ENCODE results near the gene SOX5. TPM values are rescaled to one million over a fixed set of nuclear protein-coding genes. Genes with fewer than 3 reads are reported as not detected.

The SOX5 gene
- total and polyA plus RNA-seq, 11 donors = 0.49 to 4.9 (median 2.5) TPM

DNA sequence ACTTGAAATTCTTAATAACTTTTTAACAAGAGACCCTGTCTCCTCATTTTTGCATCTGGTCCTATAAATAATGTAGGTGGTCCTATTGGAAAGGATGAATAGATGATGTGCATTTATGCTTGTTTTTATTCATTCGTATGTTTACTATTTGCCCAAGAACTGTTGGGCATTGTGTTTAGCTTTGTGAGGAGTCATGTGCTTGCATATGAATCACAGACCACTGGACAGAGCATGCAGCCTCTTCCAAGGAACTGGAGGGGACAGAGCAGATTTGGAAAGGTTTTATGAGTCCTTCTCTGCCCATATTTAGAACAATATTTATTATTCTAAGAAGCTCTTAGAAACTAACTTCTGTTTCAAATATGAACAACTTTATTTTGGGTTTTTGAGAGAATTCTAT lies 414.0 kb downstream of the SOX5 start:
- DNase-seq (no peak), ATAC-seq (no peak)
- intact Hi-C loops (cut with DNase I) = no loop called here
- WGBS, 4 donors = 79 to 87% (median 84%) methylated on average over 1 of the region's 1 CpG
- Histone ChIP-seq H3K9me3 (no peaks in the 10 kb centered on the region), H3K36me3 (no peaks in the 10 kb centered on the region), H3K27ac (no peak overlapping the region), H3K4me3 (no peak overlapping the region), H3K4me1 (no peaks in the 10 kb centered on the region), H3K27me3 (no peaks in the 10 kb centered on the region)
- no peak for TF ChIP-seq POLR2A (IDR thresholded peaks at IDR 0.05)
- TF ChIP-seq, protein P1, sequence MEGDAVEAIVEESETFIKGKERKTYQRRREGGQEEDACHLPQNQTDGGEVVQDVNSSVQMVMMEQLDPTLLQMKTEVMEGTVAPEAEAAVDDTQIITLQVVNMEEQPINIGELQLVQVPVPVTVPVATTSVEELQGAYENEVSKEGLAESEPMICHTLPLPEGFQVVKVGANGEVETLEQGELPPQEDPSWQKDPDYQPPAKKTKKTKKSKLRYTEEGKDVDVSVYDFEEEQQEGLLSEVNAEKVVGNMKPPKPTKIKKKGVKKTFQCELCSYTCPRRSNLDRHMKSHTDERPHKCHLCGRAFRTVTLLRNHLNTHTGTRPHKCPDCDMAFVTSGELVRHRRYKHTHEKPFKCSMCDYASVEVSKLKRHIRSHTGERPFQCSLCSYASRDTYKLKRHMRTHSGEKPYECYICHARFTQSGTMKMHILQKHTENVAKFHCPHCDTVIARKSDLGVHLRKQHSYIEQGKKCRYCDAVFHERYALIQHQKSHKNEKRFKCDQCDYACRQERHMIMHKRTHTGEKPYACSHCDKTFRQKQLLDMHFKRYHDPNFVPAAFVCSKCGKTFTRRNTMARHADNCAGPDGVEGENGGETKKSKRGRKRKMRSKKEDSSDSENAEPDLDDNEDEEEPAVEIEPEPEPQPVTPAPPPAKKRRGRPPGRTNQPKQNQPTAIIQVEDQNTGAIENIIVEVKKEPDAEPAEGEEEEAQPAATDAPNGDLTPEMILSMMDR (IDR thresholded peaks at IDR 0.05) = no peak

DNA sequence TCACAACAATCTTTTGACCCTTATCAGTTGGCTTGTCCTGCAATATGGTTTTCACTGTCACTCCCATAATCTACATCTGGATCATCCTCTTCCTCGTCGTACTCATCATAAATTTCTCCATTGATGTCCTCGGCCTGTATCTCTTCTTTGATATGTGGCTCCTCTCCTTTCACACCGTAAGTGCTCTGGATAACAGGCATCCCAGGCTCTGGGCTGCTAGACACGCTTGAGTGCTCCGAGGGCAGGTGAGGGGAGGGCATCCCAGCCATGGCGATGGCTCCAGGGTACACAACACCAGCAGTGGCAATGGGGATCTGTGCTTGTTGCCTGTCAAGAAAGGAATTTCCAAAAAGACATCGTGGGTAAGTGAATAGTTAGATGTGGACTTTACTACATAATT lies 415.3 kb downstream of the SOX5 start:
- intact Hi-C loops (cut with DNase I) = no loop called here
- WGBS, 4 donors = 87 to 90% (median 88%) methylated on average over 8 of the region's 8 CpGs
- H3K9me3 ChIP-seq = no peaks in the 10 kb centered on the region

DNA sequence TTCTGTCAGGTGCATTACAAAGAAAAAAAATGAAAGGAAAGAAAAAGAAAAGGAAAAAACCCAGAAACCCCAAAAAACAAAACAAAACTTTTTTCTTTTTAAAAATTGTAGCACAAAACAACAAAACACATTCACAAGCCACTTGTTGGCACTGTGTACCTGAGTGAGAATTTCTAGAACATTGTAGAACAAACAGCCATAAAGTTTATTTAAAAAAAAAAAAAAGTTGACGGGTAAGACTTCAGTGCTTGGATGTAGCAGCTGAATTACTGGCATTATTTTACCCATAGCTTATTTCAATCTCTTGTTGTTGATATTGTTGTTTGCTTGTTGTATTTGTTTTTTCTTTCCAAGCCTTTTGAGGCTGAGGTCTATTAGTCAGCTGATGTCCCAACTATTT lies 415.8 kb downstream of the SOX5 start:
- Histone ChIP-seq H3K9me3 (no peaks in the 10 kb centered on the region), H3K36me3 (no peaks in the 10 kb centered on the region), H3K27ac (no peak overlapping the region), H3K4me1 (no peaks in the 10 kb centered on the region), H3K4me3 (no peak overlapping the region), H3K27me3 (no peaks in the 10 kb centered on the region)
- DNase-seq (no peak), ATAC-seq (no peak)
- WGBS, 4 donors = 94 to 98% (median 96%) methylated on average over 1 of the region's 1 CpG
- intact Hi-C loops (cut with DNase I) = no loop called here
- TF ChIP-seq, protein P1 (IDR thresholded peaks at IDR 0.05) = no peak
- no peak for TF ChIP-seq POLR2A (IDR thresholded peaks at IDR 0.05)

More for the DNA sequence above, 415.3 kb downstream of the SOX5 start:
- H3K4me3 ChIP-seq = no peak overlapping the region
- DNase-seq (no peak), ATAC-seq (no peak)
- no peak overlapping the region for H3K27ac ChIP-seq
- H3K4me1 ChIP-seq = no peaks in the 10 kb centered on the region
- no peak for TF ChIP-seq POLR2A (IDR thresholded peaks at IDR 0.05)
- TF ChIP-seq, protein P1 (IDR thresholded peaks at IDR 0.05) = no peak
- H3K27me3 ChIP-seq = no peaks in the 10 kb centered on the region
- no peaks in the 10 kb centered on the region for H3K36me3 ChIP-seq

DNA sequence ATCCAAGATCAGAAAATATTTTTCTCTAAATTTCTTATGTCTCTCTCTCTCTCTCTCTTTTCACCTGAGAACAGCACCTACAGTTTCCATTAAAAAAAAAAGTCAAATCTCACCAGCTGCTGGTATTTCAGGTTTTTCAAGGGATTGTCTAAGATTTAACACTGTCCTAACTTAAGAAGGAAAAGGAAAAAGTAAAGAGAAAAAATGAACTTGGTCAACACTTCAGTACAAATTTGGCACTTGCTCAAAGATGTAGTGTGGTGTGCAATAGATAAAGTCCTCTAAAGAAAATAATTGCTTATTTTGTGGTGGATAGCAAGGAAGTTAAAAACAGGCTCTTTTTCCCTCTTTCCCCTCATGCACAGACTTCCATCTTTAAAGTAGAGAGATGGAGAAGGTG lies 416.2 kb downstream of the SOX5 start:
- DNase-seq (no peak), ATAC-seq (no peak)
- H3K36me3 ChIP-seq = no peaks in the 10 kb centered on the region
- no peaks in the 10 kb centered on the region for H3K9me3 ChIP-seq
- intact Hi-C loops (cut with DNase I) = no loop called here
- no peaks in the 10 kb centered on the region for H3K27me3 ChIP-seq
- no peaks in the 10 kb centered on the region for H3K4me1 ChIP-seq
- H3K4me3 ChIP-seq = no peak overlapping the region
- H3K27ac ChIP-seq = no peak overlapping the region
- no peak for TF ChIP-seq POLR2A (IDR thresholded peaks at IDR 0.05)

DNA sequence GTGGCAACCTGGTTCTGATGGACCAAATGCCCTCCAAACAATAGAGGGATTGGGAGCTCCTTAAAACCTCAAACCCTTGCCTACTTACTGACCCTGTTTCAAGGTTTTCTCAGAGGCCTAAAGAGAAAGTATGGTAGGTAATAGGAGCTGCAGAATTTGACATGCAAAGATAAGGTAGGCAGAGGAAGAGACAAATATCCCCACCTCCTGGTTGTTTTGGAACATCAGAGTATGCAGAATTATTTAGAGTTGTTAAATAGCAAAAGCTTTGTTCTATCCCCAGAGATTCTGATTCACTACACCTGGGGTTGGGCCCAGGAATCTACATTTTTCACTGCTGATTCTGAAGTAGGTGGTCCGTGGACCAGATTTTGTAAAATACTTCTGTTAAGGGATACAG lies 421.2 kb downstream of the SOX5 start:
- no peak for TF ChIP-seq POLR2A (IDR thresholded peaks at IDR 0.05)
- TF ChIP-seq, protein P1 (IDR thresholded peaks at IDR 0.05) = no peak

More for the DNA sequence above, 421.2 kb downstream of the SOX5 start:
- no peaks in the 10 kb centered on the region for H3K36me3 ChIP-seq
- H3K27me3 ChIP-seq = no peaks in the 10 kb centered on the region
- intact Hi-C loops (cut with DNase I) = no loop called here
- H3K4me1 ChIP-seq = no peaks in the 10 kb centered on the region
- 88 to 100% (median 92%) methylated on average over 1 of the region's 1 CpG for WGBS, 4 donors
- H3K9me3 ChIP-seq = peaks cover 0 to 22% (median 0%) of the 10 kb centered on the region in 12 donors
- ATAC-seq = no peak
- H3K4me3 ChIP-seq = no peak overlapping the region
- DNase-seq = no peak
- no peak overlapping the region for H3K27ac ChIP-seq

Measured in heart left ventricle (tissue), 16 donors.